Gastroesophageal sphincter (tissue), 4 donors: ENCODE data around the gene CACNA1E. TPM values are rescaled to one million over a fixed set of nuclear protein-coding genes. Genes with fewer than 3 reads are reported as not detected.

Experiments
- ATAC-seq: fragments of 150-250 bp; one replicate; pipeline ENCODE4 v1.9.1; 2016; ENCODE audit warnings: mild to moderate bottlenecking, moderate library complexity
- H3K27ac ChIP-seq, 4 donors: fragments of 200-600 bp; sonication (generic) in 3 of 4; 1 replicate in 3 of 4; 2 replicates in 1 of 4; pipeline ENCODE4 v1.5.1; 2016 to 2019
- H3K27me3 ChIP-seq: fragments of 200-600 bp; sonication (generic); one replicate; pipeline ENCODE4 v1.5.1; 2019
- H3K36me3 ChIP-seq, 2 donors: fragments of 200-600 bp; sonication (generic); one replicate each; pipeline ENCODE4 v1.5.1; 2019; ENCODE audit warnings: control low read depth in 1 of 2
- H3K4me1 ChIP-seq, 3 donors: fragments of 200-600 bp; sonication (generic); 1 replicate in 2 of 3; 2 replicates in 1 of 3; pipeline ENCODE4 v1.5.1; 2016 to 2019; ENCODE audit warnings: control low read depth in 2 of 3
- H3K4me3 ChIP-seq, 2 donors: fragments of 200-600 bp; sonication (generic); one replicate each; pipeline ENCODE4 v1.5.1; 2019; ENCODE audit warnings: mild to moderate bottlenecking in 1 of 2, moderate library complexity in 1 of 2
- H3K9me3 ChIP-seq, 3 donors: fragments of 200-600 bp; sonication (generic); one replicate each; pipeline ENCODE4 v1.5.1; 2017 to 2019; ENCODE audit warnings: control low read depth in 2 of 3
- EP300 ChIP-seq: sonication (generic); formaldehyde crosslinking; IDR thresholded peaks from one replicate; pipeline ENCODE4 v1.6.1; 2017; ENCODE audit warnings: antibody characterized with exemption, mild to moderate bottlenecking
- POLR2A ChIP-seq, 2 donors: fragments of 450-650 bp; IDR thresholded peaks; one replicate each; pipeline ENCODE4 v1.6.1; 2017; ENCODE audit warnings: antibody characterized with exemption in 2 of 2, mild to moderate bottlenecking in 2 of 2, moderate library complexity in 1 of 2
- POLR2AphosphoS5 ChIP-seq: sonication (generic); formaldehyde crosslinking; IDR thresholded peaks from one replicate; pipeline ENCODE4 v1.6.1; 2017; ENCODE audit warnings: antibody characterized with exemption
- WGBS, 2 donors: methylation state at CpG; one replicate each; pipeline ENCODE4 v1.1.5; 2018; ENCODE audit warnings: low coverage in 1 of 2; 5-methylcytosine and 5-hydroxymethylcytosine counted together
- total RNA-seq, 4 donors: library from RNA; depleted of rRNA; stranded (reverse); fragments of >200 nt; gene quantifications; one replicate each; pipeline ENCODE4 v1.1.0, GENCODE V29; 2016
- TF ChIP-seq, protein P1 (sequence below), 4 experiments: fragments of 200-600 bp in 2 of 4; fragments of 450-650 bp in 2 of 4; sonication (generic) in 1 of 4; IDR thresholded peaks; one replicate each; pipeline ENCODE4 v1.5.1; 2017 to 2019; ENCODE audit warnings: antibody characterized with exemption in 4 of 4, mild to moderate bottlenecking in 2 of 4, moderate library complexity in 2 of 4

Gene CACNA1E
- total RNA-seq, 4 donors from 2014 or later: 0.13 to 0.23 (median 0.16) TPM

DNA sequence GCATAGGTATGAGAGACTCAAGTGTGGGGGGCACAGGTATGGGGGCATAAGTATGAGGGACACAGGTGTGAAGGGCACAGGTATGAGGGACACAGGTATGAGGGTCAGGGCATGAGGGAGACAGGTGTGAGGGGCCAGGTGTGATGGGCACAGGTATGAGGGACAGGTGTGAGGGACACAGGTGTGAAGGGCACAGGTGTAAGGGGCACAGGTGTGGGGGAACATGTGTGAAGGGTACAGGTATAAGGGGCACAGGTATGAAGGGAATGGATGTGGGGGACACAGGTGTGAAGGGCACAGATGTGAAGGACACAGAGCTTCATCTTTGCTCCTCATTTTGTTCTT lies 41.2 kb upstream of the CACNA1E start:
- Histone ChIP-seq H3K36me3 (no peaks in the 10 kb centered on the region), H3K4me1 (peaks cover 0 to 5% (median 0%) of the 10 kb centered on the region in 3 donors)

DNA sequence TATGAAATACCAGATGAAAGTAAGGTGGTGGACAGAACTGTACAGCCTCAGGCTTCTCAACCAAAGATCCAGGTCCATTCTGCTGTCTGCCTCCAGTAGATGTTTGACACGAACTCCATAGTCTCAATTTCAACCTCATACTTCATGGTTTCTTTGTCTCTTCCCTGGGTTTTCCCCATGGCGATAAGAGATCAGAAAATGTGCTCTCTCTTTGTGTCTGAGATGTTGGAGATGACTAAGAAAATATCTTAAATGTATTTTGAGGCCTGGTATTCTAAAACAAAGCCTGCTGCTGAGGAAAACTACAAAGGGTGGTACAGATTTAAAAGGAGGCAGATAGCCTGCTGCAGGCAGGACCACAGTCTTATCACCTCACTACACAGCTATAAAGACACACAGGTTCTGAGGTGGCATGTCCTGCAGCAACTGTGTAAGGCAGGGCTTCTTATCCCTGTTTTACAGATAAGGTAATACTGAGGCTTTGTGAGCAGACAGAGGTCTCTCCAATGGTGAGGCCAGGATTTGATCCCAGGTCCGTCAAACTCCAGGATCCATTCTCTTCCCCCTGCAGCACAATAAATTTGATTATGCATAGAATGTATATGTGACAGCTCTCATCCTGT lies 40.0 kb upstream of the CACNA1E start:
- Histone ChIP-seq H3K9me3 (peaks cover 0 to 5% (median 0%) of the 10 kb centered on the region in 3 donors), H3K4me1 (peaks cover 0 to 5% (median 0%) of the 10 kb centered on the region in 3 donors), H3K4me3 (no peak overlapping the region), H3K36me3 (no peaks in the 10 kb centered on the region), H3K27ac (no peak overlapping the region), H3K27me3 (no peaks in the 10 kb centered on the region)
- WGBS, 2 donors: 88 to 94% methylated on average over 2 to 3 of the region's 3 CpGs
- TF ChIP-seq, protein P1, sequence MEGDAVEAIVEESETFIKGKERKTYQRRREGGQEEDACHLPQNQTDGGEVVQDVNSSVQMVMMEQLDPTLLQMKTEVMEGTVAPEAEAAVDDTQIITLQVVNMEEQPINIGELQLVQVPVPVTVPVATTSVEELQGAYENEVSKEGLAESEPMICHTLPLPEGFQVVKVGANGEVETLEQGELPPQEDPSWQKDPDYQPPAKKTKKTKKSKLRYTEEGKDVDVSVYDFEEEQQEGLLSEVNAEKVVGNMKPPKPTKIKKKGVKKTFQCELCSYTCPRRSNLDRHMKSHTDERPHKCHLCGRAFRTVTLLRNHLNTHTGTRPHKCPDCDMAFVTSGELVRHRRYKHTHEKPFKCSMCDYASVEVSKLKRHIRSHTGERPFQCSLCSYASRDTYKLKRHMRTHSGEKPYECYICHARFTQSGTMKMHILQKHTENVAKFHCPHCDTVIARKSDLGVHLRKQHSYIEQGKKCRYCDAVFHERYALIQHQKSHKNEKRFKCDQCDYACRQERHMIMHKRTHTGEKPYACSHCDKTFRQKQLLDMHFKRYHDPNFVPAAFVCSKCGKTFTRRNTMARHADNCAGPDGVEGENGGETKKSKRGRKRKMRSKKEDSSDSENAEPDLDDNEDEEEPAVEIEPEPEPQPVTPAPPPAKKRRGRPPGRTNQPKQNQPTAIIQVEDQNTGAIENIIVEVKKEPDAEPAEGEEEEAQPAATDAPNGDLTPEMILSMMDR (IDR thresholded peaks at IDR 0.05): no peak
- TF ChIP-seq POLR2A (IDR thresholded peaks at IDR 0.05): no peak
- no peak for ATAC-seq

More for the DNA sequence above, 41.2 kb upstream of the CACNA1E start:
- TF ChIP-seq EP300 (no peak), POLR2A (IDR thresholded peaks at IDR 0.05) (no peak), POLR2AphosphoS5 (no peak)
- TF ChIP-seq, protein P1 (IDR thresholded peaks at IDR 0.05): no peak
- H3K9me3 ChIP-seq: no peaks in the 10 kb centered on the region
- H3K27me3 ChIP-seq: no peaks in the 10 kb centered on the region
- ATAC-seq: peak; percentile 51
- H3K4me3 ChIP-seq: no peak overlapping the region
- H3K27ac ChIP-seq: no peak overlapping the region

DNA sequence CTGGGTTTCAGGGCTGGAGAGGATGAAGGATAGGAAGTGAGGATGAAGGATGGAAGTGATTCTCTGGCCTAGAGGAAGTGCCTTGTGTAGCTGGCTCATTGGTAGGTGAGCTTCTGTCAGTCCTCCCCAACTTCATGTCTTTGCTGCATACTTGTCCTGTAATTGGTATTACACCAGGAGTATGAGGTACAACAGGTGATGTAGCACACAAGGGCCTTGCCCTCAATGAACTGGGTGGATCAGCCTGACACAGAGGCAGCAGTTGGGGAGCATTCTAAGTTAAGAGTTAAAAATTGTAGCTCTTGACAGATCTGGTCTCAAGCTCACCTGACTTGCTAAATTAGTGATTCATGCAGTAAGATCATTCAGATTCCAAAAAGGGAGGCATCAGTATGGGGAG lies 37.9 kb upstream of the CACNA1E start:
- Histone ChIP-seq H3K36me3 (no peaks in the 10 kb centered on the region), H3K27ac (no peak overlapping the region)

DNA sequence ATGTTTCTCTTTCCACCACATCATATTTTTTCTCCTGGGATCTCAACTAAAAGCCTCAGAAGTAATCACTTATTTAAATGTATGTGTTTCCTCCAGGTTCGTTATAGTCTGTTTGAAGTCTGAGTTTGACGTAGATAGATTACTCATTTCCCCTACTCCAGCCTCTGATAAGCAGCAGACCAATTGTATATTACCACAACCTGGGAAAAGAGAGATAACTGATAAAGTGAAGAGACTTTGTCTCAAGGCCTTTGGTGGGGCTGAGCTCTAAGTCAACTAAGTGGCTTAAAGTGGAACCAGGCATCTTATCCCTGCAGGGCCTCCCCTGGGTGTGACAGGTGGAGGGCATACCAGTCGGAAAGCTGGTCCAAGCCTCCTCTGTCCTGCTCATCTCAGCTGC lies 34.9 kb upstream of the CACNA1E start:
- ATAC-seq: no peak
- 40% methylated on average over 2 of the region's 3 CpGs; no CpG with 5 or more reads in 1 of the 2 donors for WGBS, 2 donors
- TF ChIP-seq EP300 (no peak), POLR2AphosphoS5 (no peak), POLR2A (IDR thresholded peaks at IDR 0.05) (no peak)
- TF ChIP-seq, protein P1 (IDR thresholded peaks at IDR 0.05): no peak
- Histone ChIP-seq H3K27ac (no peak overlapping the region), H3K27me3 (no peaks in the 10 kb centered on the region), H3K4me3 (no peak overlapping the region), H3K9me3 (peaks cover 0 to 5% (median 0%) of the 10 kb centered on the region in 3 donors), H3K36me3 (no peaks in the 10 kb centered on the region), H3K4me1 (no peaks in the 10 kb centered on the region)

More for the DNA sequence above, 37.9 kb upstream of the CACNA1E start:
- Histone ChIP-seq H3K27me3 (no peaks in the 10 kb centered on the region), H3K9me3 (peaks cover 0 to 5% (median 0%) of the 10 kb centered on the region in 3 donors), H3K4me1 (peaks cover 0 to 5% (median 0%) of the 10 kb centered on the region in 3 donors), H3K4me3 (no peak overlapping the region)
- no peak for ATAC-seq
- TF ChIP-seq, protein P1 (IDR thresholded peaks at IDR 0.05): no peak
- TF ChIP-seq POLR2A (IDR thresholded peaks at IDR 0.05): no peak
- TF ChIP-seq POLR2AphosphoS5: no peak
- no peak for TF ChIP-seq EP300

DNA sequence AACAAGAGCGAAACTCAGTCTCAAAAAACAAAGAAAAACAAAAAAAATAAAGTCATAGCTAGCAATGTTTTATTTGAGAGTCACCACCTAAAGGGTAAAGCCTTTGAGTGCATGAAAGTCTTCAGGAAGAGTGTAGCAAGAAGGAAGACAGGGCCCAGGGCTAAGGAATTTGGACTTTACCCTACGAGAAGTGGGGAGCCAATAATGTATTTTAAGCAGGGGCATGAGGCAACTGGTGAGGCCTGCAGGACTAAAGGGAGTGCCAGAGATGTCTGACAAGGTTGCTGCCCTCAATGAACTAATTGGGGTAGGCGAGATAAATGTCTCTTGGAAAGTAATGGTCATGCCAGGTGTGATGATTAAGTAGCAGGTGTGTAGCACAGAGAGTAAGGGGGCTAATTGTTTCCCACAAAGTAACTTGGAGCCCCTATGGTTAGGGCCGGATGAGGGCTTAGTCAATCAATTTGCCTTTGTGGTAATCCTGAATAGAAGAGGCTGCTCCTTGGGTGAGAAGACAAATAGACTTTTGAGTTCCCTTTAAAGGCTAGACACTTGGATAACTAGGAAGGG lies 31.6 kb upstream of the CACNA1E start:
- WGBS, 2 donors: 89% methylated on average over 4 of the region's 4 CpGs
- H3K4me1 ChIP-seq: no peaks in the 10 kb centered on the region
- H3K4me3 ChIP-seq: no peak overlapping the region
- H3K27ac ChIP-seq: no peak overlapping the region
- no peaks in the 10 kb centered on the region for H3K27me3 ChIP-seq
- no peak for TF ChIP-seq EP300
- TF ChIP-seq POLR2A (IDR thresholded peaks at IDR 0.05): no peak
- no peak for TF ChIP-seq POLR2AphosphoS5
- TF ChIP-seq, protein P1 (IDR thresholded peaks at IDR 0.05): no peak
- peaks cover 0 to 5% (median 0%) of the 10 kb centered on the region in 3 donors for H3K9me3 ChIP-seq
- no peaks in the 10 kb centered on the region for H3K36me3 ChIP-seq
- ATAC-seq: no peak
